ENCODE data around the gene PTPRH.

- TF ChIP-seq CTCF (IDR thresholded peaks at IDR 0.05) (peak in 3 of 4 experiments; percentile 52 to 79 (median 70)), POLR2AphosphoS5 (IDR thresholded peaks at IDR 0.05) (no peak), POLR2A (IDR thresholded peaks at IDR 0.05) (no peak), EP300 (IDR thresholded peaks at IDR 0.05) (no peak)
These were observed 48.9 kb downstream of the PTPRH start for GRCh38 chr19:55160128-55160985.

All from gastroesophageal sphincter (tissue), 3 donors.